ENCODE measurements around the gene GFAP.

DNA sequence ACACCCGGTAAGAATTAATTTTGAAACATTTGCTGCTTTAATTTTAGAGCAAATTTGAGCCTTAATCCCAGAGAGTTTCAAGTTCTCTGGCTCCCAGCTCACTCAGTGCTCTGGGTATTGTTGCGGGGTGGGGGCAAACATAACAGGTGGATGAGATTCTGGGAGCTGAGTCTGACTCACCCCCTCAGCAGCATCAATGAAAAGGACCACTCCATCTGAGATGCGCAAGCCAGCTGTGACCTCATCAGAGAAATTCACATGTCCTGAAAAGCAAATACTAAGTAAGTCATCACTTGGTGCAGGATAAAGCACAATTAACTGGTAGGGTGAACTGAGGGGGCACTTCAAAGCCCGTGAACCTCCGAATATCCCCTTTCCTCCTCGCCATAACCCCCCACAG, 35.9 kb downstream of the GFAP start:
- TF ChIP-seq POLR2A (IDR thresholded peaks at IDR 0.05), result no peak
- TF ChIP-seq, protein P1, sequence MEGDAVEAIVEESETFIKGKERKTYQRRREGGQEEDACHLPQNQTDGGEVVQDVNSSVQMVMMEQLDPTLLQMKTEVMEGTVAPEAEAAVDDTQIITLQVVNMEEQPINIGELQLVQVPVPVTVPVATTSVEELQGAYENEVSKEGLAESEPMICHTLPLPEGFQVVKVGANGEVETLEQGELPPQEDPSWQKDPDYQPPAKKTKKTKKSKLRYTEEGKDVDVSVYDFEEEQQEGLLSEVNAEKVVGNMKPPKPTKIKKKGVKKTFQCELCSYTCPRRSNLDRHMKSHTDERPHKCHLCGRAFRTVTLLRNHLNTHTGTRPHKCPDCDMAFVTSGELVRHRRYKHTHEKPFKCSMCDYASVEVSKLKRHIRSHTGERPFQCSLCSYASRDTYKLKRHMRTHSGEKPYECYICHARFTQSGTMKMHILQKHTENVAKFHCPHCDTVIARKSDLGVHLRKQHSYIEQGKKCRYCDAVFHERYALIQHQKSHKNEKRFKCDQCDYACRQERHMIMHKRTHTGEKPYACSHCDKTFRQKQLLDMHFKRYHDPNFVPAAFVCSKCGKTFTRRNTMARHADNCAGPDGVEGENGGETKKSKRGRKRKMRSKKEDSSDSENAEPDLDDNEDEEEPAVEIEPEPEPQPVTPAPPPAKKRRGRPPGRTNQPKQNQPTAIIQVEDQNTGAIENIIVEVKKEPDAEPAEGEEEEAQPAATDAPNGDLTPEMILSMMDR (IDR thresholded peaks at IDR 0.05), result no peak
